Keratinocyte (primary cell): Measurements from ENCODE around the gene SYNDIG1. TPM values are rescaled to one million over a fixed set of nuclear protein-coding genes. Genes with fewer than 3 reads are reported as not detected.

ENCODE experiments used
- DNase-seq: peaks from one replicate; pipeline ENCODE4 v3.0.0-alpha.2; 2011; ENCODE audit warnings: low read depth, missing footprints, low spot score
- FAIRE-seq: peaks from 2 replicates; lab custom pipeline; 2011; peaks lifted over from hg19 to GRCh38; lab: Jason Lieb, UNC
- H2AFZ ChIP-seq: 2 replicates; pipeline ENCODE4 v1.6.0; 2012; ENCODE audit warnings: low read length, control low read depth, inconsistent platforms; ENCODE audit not compliant: control insufficient read depth
- H3K27ac ChIP-seq: 2 replicates; pipeline ENCODE4 v1.5.1; 2011; ENCODE audit warnings: low read length; ENCODE audit not compliant: control insufficient read depth, insufficient read depth
- H3K27me3 ChIP-seq: 3 replicates; pipeline ENCODE4 v1.6.0; 2011; ENCODE audit warnings: low read length; ENCODE audit not compliant: control insufficient read depth, insufficient read depth; ENCODE audit errors: extremely low read depth
- H3K36me3 ChIP-seq, 2 experiments: 2 replicates in 1 of 2; 3 replicates in 1 of 2; pipeline ENCODE4 v1.5.1; 2011; ENCODE audit warnings: low read length in 2 of 2, mild to moderate bottlenecking in 1 of 2; ENCODE audit not compliant: control insufficient read depth in 2 of 2, insufficient read depth in 2 of 2; ENCODE audit errors: extremely low read depth in 1 of 2
- H3K4me1 ChIP-seq: 3 replicates; pipeline ENCODE4 v1.5.1; 2011; ENCODE audit warnings: low read length; ENCODE audit not compliant: control insufficient read depth, insufficient read depth; ENCODE audit errors: extremely low read depth
- H3K4me2 ChIP-seq: 3 replicates; pipeline ENCODE4 v1.6.0; 2011; ENCODE audit warnings: low read depth, low read length; ENCODE audit not compliant: control insufficient read depth, insufficient read depth; ENCODE audit errors: extremely low read depth
- H3K4me3 ChIP-seq, 3 experiments: fragments of 200-600 bp in 1 of 3; sonication (generic) in 1 of 3; 2 replicates in 2 of 3; 3 replicates in 1 of 3; pipeline ENCODE4 v1.5.1; 2011 to 2016; ENCODE audit warnings: low read length in 3 of 3, mild to moderate bottlenecking in 3 of 3, control low read depth in 2 of 3, inconsistent platforms in 1 of 3, low read depth in 1 of 3, mixed read lengths in 1 of 3, mixed run types in 1 of 3, moderate library complexity in 1 of 3; ENCODE audit not compliant: control insufficient read depth in 2 of 3, insufficient read depth in 2 of 3; ENCODE audit errors: extremely low read depth in 1 of 3
- H3K79me2 ChIP-seq: 2 replicates; pipeline ENCODE4 v1.6.0; 2012; ENCODE audit warnings: low read length; ENCODE audit not compliant: control insufficient read depth, insufficient read depth
- H3K9ac ChIP-seq: 3 replicates; pipeline ENCODE4 v1.6.0; 2011; ENCODE audit warnings: low read length; ENCODE audit not compliant: control insufficient read depth, insufficient read depth; ENCODE audit errors: extremely low read depth
- H3K9me1 ChIP-seq: 3 replicates; pipeline ENCODE4 v1.6.0; 2011; ENCODE audit warnings: low read length; ENCODE audit not compliant: control insufficient read depth, insufficient read depth; ENCODE audit errors: extremely low read depth
- H3K9me3 ChIP-seq: 2 replicates; pipeline ENCODE4 v1.5.1; 2012; ENCODE audit warnings: low read depth, low read length; ENCODE audit not compliant: control insufficient read depth
- H4K20me1 ChIP-seq: 3 replicates; pipeline ENCODE4 v1.6.0; 2011; ENCODE audit warnings: low read length; ENCODE audit not compliant: control insufficient read depth, insufficient read depth; ENCODE audit errors: extremely low read depth
- EZH2 ChIP-seq: IDR thresholded peaks from one replicate; pipeline ENCODE4 v1.6.1; 2012; ENCODE audit warnings: inconsistent platforms, mild to moderate bottlenecking, low read length, moderate library complexity
- dilution Hi-C: fragments of 300-500 bp; cut with MboI; formaldehyde crosslinking; loops from one replicate; pipeline ENCODE4 v1.7.0; 2020; ENCODE audit warnings: low sequenced_read_pairs; ENCODE audit not compliant: extremely low pct_ligation_motif_present
- polyA plus RNA-seq, 5 experiments: library from polyadenylated mRNA; depleted of rRNA in 3 of 5; stranded (reverse) in 3 of 5; stranded (forward) in 1 of 5; unstranded in 1 of 5; fragments of >200 nt; gene quantifications; 1 replicate in 1 of 5; 2 replicates in 3 of 5; 3 replicates in 1 of 5; pipeline versions ENCODE4 v1.2.1 to v1.2.3, GENCODE V29; 2011 to 2012; ENCODE audit warnings: missing spikeins in 2 of 5, low read depth in 1 of 5, low replicate concordance in 1 of 5
- TF ChIP-seq, protein P1 (sequence below), 3 experiments: IDR thresholded peaks in 1 of 3; conservative IDR thresholded peaks in 1 of 3; optimal IDR thresholded peaks in 1 of 3; 2 replicates in 2 of 3; 3 replicates in 1 of 3; pipeline versions ENCODE3 to v1.5.1; 2011; ENCODE audit warnings: low read length in 3 of 3, mild to moderate bottlenecking in 3 of 3, moderate library complexity in 2 of 3, control low read depth in 1 of 3, inconsistent platforms in 1 of 3; ENCODE audit not compliant: insufficient read depth in 2 of 3; ENCODE audit errors: extremely low read depth in 1 of 3

SYNDIG1 gene
- polyA plus RNA-seq, 1 donor (not counting 4 experiments of a cell fraction or from before 2014, with no cell fraction given): 0.38 TPM

GRCh38 chr20:24432046-24432442, 37.4 kb upstream of the SYNDIG1 start:
- Histone ChIP-seq H3K27me3 (no peaks in the 10 kb centered on the region), H4K20me1 (no peaks in the 10 kb centered on the region), H2AFZ (no peak overlapping the region), H3K9me1 (no peaks in the 10 kb centered on the region), H3K36me3 (no peaks in the 10 kb centered on the region), H3K4me2 (no peak overlapping the region), H3K79me2 (no peaks in the 10 kb centered on the region), H3K4me3 (no peak overlapping the region), H3K27ac (no peak overlapping the region), H3K4me1 (no peaks in the 10 kb centered on the region), H3K9me3 (no peaks in the 10 kb centered on the region), H3K9ac (no peak overlapping the region)
- DNase-seq (no peak), FAIRE-seq (no peak)
- dilution Hi-C loops: loop anchor here (5.0 kb wide), 1 partner anchor 70 kb away; no protein-coding TSS in a partner anchor
- TF ChIP-seq, protein P1, sequence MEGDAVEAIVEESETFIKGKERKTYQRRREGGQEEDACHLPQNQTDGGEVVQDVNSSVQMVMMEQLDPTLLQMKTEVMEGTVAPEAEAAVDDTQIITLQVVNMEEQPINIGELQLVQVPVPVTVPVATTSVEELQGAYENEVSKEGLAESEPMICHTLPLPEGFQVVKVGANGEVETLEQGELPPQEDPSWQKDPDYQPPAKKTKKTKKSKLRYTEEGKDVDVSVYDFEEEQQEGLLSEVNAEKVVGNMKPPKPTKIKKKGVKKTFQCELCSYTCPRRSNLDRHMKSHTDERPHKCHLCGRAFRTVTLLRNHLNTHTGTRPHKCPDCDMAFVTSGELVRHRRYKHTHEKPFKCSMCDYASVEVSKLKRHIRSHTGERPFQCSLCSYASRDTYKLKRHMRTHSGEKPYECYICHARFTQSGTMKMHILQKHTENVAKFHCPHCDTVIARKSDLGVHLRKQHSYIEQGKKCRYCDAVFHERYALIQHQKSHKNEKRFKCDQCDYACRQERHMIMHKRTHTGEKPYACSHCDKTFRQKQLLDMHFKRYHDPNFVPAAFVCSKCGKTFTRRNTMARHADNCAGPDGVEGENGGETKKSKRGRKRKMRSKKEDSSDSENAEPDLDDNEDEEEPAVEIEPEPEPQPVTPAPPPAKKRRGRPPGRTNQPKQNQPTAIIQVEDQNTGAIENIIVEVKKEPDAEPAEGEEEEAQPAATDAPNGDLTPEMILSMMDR (optimal IDR thresholded peaks at IDR 0.05 in 1 of 3, IDR thresholded peaks at IDR 0.05 in 1 of 3, conservative IDR thresholded peaks at IDR 0.05 in 1 of 3; ENCODE audit: extremely low read depth in 1 of 3, insufficient read depth in 2 of 3, low read length in 3 of 3): no peak
- TF ChIP-seq EZH2: no peak

DNA sequence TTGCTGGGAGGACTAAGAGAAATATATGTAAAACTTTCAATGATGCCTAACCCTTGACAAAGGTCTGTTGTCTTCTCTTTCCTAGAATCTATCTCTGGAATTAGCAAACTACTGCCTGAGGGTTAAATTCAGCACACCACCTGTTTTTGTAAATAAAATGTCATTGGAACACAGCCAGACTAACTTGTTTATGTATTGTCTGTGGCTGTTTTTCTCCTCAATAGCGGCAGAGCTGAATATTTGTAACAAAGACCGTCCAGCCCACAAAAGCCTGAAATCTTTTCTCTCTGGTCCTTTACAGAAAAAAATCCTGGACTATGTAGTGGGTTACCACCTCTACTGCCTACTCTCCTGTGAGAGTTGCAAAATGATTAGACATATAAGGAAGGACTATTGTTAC, 33.3 kb upstream of the SYNDIG1 start:
- Histone ChIP-seq H3K9me3 (no peaks in the 10 kb centered on the region), H3K27ac (no peak overlapping the region), H3K4me2 (no peak overlapping the region), H3K27me3 (no peaks in the 10 kb centered on the region), H2AFZ (no peak overlapping the region), H3K4me3 (no peak overlapping the region), H3K36me3 (no peaks in the 10 kb centered on the region), H4K20me1 (no peaks in the 10 kb centered on the region), H3K79me2 (no peaks in the 10 kb centered on the region), H3K9me1 (no peaks in the 10 kb centered on the region), H3K4me1 (no peaks in the 10 kb centered on the region), H3K9ac (no peak overlapping the region)
- dilution Hi-C loops: no loop called here
- no peak for TF ChIP-seq EZH2
- TF ChIP-seq, protein P1 (optimal IDR thresholded peaks at IDR 0.05 in 1 of 3, IDR thresholded peaks at IDR 0.05 in 1 of 3, conservative IDR thresholded peaks at IDR 0.05 in 1 of 3; ENCODE audit: extremely low read depth in 1 of 3, insufficient read depth in 2 of 3, low read length in 3 of 3): no peak
- FAIRE-seq (no peak), DNase-seq (no peak)
